G401 (cell line): ENCODE data around the gene KCNA3. TPM values are rescaled to one million over a fixed set of nuclear protein-coding genes. Genes with fewer than 3 reads are reported as not detected.

ENCODE experiments used
- DNase-seq: peaks from one replicate; pipeline ENCODE4 v3.0.0-alpha.2; 2015; ENCODE audit warnings: low spot score
- in situ Hi-C: cut with HindIII; loops from 2 replicates; pipeline ENCODE4 v1.10.0; 2016; ENCODE audit warnings: low sequenced_read_pairs, mixed read lengths
- total RNA-seq: library from RNA; depleted of rRNA; stranded (reverse); fragments of >200 nt; shearing (Covaris generic); gene quantifications from 2 replicates; pipeline ENCODE4 v1.2.3, GENCODE V29; 2014; rRNA removed

Gene KCNA3
- total RNA-seq, 1 experiment from 2014 or later = not detected

DNA sequence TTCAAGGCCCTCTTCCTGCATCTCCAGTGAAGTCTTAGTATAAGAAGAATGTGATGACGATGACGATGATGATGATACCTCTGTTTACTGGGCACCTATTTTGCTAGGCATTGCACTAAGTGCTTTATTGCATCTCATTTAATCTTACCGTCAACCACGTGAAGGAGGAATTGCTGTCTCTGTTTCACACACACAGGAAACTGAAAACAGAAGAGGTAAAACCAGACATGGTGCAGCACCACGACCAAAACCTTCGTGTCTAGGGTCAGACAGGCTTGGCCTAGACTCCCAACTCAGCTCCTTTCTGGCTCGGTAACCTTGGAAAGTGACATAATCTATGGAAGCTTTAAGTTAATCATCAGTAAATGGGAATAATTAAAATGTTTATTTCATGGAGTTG is 47.9 kb downstream of the KCNA3 start:
- in situ Hi-C loops = no loop called here
- no peak for DNase-seq

Other genes starting within 250 kb of the KCNA3 start
- gene PROK1, start 223.8 kb downstream of the KCNA3 start, total RNA-seq = not detected in 2 replicates
- not detected in 2 replicates for gene KCNA10, start 155.8 kb downstream of the KCNA3 start, total RNA-seq
- not detected in 2 replicates for gene KCNA2, start 68.6 kb downstream of the KCNA3 start, total RNA-seq
- gene CD53, start 198.2 kb upstream of the KCNA3 start, total RNA-seq = not detected in 2 replicates